Gastroesophageal sphincter (tissue), 4 donors: ENCODE measurements around the gene USP20. TPM values are rescaled to one million over a fixed set of nuclear protein-coding genes. Genes with fewer than 3 reads are reported as not detected.

Source experiments
- ATAC-seq: fragments of 150-250 bp; one replicate; pipeline ENCODE4 v1.9.1; 2016; ENCODE audit warnings: mild to moderate bottlenecking, moderate library complexity
- H3K27ac ChIP-seq, 4 donors: fragments of 200-600 bp; sonication (generic) in 3 of 4; 1 replicate in 3 of 4; 2 replicates in 1 of 4; pipeline ENCODE4 v1.5.1; 2016 to 2019
- H3K27me3 ChIP-seq: fragments of 200-600 bp; sonication (generic); one replicate; pipeline ENCODE4 v1.5.1; 2019
- H3K36me3 ChIP-seq, 2 donors: fragments of 200-600 bp; sonication (generic); one replicate each; pipeline ENCODE4 v1.5.1; 2019; ENCODE audit warnings: control low read depth in 1 of 2
- H3K4me1 ChIP-seq, 3 donors: fragments of 200-600 bp; sonication (generic); 1 replicate in 2 of 3; 2 replicates in 1 of 3; pipeline ENCODE4 v1.5.1; 2016 to 2019; ENCODE audit warnings: control low read depth in 2 of 3
- H3K4me3 ChIP-seq, 2 donors: fragments of 200-600 bp; sonication (generic); one replicate each; pipeline ENCODE4 v1.5.1; 2019; ENCODE audit warnings: mild to moderate bottlenecking in 1 of 2, moderate library complexity in 1 of 2
- H3K9me3 ChIP-seq, 3 donors: fragments of 200-600 bp; sonication (generic); one replicate each; pipeline ENCODE4 v1.5.1; 2017 to 2019; ENCODE audit warnings: control low read depth in 2 of 3
- CTCF ChIP-seq, 4 experiments: fragments of 200-600 bp in 2 of 4; fragments of 450-650 bp in 2 of 4; sonication (generic) in 1 of 4; IDR thresholded peaks; one replicate each; pipeline ENCODE4 v1.5.1; 2017 to 2019; ENCODE audit warnings: antibody characterized with exemption in 4 of 4, mild to moderate bottlenecking in 2 of 4, moderate library complexity in 2 of 4
- EP300 ChIP-seq: sonication (generic); formaldehyde crosslinking; IDR thresholded peaks from one replicate; pipeline ENCODE4 v1.6.1; 2017; ENCODE audit warnings: antibody characterized with exemption, mild to moderate bottlenecking
- POLR2A ChIP-seq, 2 donors: fragments of 450-650 bp; IDR thresholded peaks; one replicate each; pipeline ENCODE4 v1.6.1; 2017; ENCODE audit warnings: antibody characterized with exemption in 2 of 2, mild to moderate bottlenecking in 2 of 2, moderate library complexity in 1 of 2
- POLR2AphosphoS5 ChIP-seq: sonication (generic); formaldehyde crosslinking; IDR thresholded peaks from one replicate; pipeline ENCODE4 v1.6.1; 2017; ENCODE audit warnings: antibody characterized with exemption
- WGBS, 2 donors: methylation state at CpG; one replicate each; pipeline ENCODE4 v1.1.5; 2018; ENCODE audit warnings: low coverage in 1 of 2; 5-methylcytosine and 5-hydroxymethylcytosine counted together
- total RNA-seq, 4 donors: library from RNA; depleted of rRNA; stranded (reverse); fragments of >200 nt; gene quantifications; one replicate each; pipeline ENCODE4 v1.1.0, GENCODE V29; 2016

The USP20 gene
- total RNA-seq, 4 donors from 2014 or later = 25.9 to 56.8 (median 33.4) TPM

DNA sequence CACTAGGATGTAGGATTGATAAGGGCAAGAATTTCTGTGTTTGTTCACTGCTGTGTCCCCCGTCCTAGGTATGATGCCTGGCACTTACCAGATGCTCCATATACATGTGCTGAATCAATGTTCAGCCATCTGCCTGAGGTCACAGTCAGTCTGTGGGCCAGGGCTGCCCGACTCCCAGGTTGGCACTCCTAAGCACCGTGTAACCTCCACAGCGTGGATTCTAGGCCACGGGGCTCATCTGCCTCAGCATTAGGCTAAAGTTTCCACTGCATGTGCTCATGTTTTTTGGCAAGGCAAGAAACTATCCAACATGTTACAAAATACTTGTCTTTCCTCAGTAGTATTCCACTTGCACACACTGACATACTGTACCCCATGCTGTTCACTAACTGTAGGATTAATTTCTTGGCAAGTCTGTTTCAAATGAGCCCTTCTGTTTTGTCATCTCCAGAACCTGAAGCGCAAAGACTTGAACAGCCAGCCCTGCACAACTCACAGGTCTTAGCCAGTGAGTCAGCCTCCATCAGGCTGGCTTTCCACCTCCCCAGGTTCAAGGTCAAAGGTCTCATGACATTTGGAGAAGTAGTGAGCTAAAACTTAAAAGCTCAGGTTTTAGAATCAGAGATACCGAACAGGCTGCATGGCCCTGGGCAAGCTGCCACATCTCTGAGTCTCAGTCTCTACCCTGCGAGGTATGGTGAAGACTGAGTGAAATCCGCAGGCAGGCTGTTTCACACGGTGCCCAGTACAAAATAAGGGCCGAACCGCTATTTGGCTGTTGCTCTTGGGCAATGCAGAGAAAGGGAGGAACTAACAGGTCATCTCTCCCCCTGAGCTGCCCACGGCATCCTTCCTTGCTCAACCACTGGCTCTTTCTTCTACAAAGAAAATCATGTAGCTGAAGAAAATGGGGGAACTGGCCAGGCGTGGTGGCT is 18.5 kb upstream of the USP20 start:
- H3K9me3 ChIP-seq = no peaks in the 10 kb centered on the region
- no peaks in the 10 kb centered on the region for H3K4me1 ChIP-seq
- H3K36me3 ChIP-seq = peaks cover 0 to 99% of the 10 kb centered on the region in 2 donors
- no peak for TF ChIP-seq EP300
- no peak for TF ChIP-seq CTCF (IDR thresholded peaks at IDR 0.05)
- no peak for TF ChIP-seq POLR2AphosphoS5
- TF ChIP-seq POLR2A (IDR thresholded peaks at IDR 0.05) = no peak
- H3K27ac ChIP-seq = no peak overlapping the region
- 80 to 85% methylated on average over 5 to 9 of the region's 14 CpGs for WGBS, 2 donors
- no peak overlapping the region for H3K4me3 ChIP-seq
- no peak for ATAC-seq
- H3K27me3 ChIP-seq = no peaks in the 10 kb centered on the region

GRCh38 chr9:129822898-129823541 is 12.2 kb upstream of the USP20 start:
- Histone ChIP-seq H3K36me3 (peaks cover 0 to 64% of the 10 kb centered on the region in 2 donors), H3K9me3 (no peaks in the 10 kb centered on the region), H3K4me1 (peaks cover 0 to 15% (median 0%) of the 10 kb centered on the region in 3 donors), H3K27ac (peak overlapping the region in 3 of 4 donors; percentile 79 to 88 (median 83)), H3K27me3 (no peaks in the 10 kb centered on the region), H3K4me3 (peak overlapping the region; percentile 66 to 80)
- TF ChIP-seq CTCF (IDR thresholded peaks at IDR 0.05) = no peak
- TF ChIP-seq POLR2AphosphoS5 = no peak
- TF ChIP-seq POLR2A (IDR thresholded peaks at IDR 0.05) = no peak
- TF ChIP-seq EP300 = no peak
- WGBS, 2 donors = 17 to 36% methylated on average over 6 of the region's 26 CpGs
- ATAC-seq = no peak

DNA sequence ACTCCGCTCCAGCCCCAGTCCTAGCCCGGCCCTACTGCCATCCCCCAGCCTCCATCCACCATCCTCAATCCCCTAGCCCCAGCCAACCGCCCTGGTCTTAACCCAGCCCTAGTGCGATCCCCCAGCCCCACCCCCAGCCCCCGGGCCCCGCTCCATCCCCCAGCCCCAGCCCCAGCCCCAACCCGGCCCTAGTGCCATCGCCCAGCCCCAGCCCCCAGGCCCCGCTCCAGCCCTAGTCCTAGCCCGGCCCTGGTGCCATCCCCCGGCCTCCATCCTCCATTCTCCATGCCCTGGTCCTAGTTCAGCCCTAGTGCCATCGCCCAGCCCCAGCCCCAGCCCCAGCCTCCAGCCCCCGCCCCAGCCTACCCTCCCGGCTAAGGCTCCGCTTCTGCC is 11.7 kb upstream of the USP20 start:
- ATAC-seq = peak; percentile 3
- H3K27ac ChIP-seq = peak overlapping the region; percentile 27 to 88 (median 81)
- no peaks in the 10 kb centered on the region for H3K9me3 ChIP-seq
- no CpG with 5 or more reads among the region's 15 CpGs for WGBS, 2 donors
- TF ChIP-seq POLR2A (IDR thresholded peaks at IDR 0.05) (no peak), EP300 (no peak), POLR2AphosphoS5 (no peak), CTCF (IDR thresholded peaks at IDR 0.05) (no peak)
- peaks cover 0 to 15% (median 0%) of the 10 kb centered on the region in 3 donors for H3K4me1 ChIP-seq
- H3K27me3 ChIP-seq = no peaks in the 10 kb centered on the region
- H3K36me3 ChIP-seq = peaks cover 0 to 64% of the 10 kb centered on the region in 2 donors
- peak overlapping the region; percentile 66 to 80 for H3K4me3 ChIP-seq

DNA sequence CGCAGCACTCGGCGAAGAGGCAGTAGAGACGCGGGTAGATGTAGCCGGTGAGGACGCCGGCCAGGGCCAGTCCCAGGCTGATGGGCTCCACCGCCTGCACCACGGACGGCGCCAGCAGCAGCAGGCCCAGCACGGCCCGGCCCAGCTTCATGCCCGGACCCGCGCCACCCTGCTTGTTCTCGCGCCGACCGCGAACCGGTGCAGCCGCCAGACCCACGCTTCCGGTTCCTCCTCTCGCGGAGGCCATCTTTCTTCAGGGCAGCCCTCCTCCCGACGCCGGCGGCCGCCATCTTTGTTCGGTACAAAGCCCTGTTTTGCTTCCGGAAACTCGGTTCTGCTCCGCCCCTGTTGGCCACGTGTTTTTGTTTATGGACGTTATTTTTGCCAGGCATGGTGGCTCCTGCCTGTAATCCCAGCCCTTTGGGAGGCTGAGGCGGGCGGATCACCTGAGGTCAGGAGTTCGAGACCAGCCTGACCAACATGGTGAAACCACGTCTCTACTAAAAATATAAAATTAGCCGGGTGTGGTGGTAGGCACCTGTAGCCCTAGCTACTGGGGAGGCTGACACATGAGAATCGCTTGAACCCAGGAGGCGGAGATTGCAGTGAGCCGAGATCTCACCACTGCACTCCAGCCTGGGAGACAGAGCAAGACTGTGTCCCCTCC is 11.2 kb upstream of the USP20 start, which contains the start of gene TOR1A:
Gene TOR1A (minus strand): TSS at position 202 of the 667 bp plus-strand sequence. CDS start 51 bp downstream, at position 151.
- peaks cover 0 to 64% of the 10 kb centered on the region in 2 donors for H3K36me3 ChIP-seq
- H3K9me3 ChIP-seq = no peaks in the 10 kb centered on the region
- WGBS, 2 donors = 2 to 47% methylated on average over 3 to 13 of the region's 47 CpGs
- peaks cover 0 to 15% (median 0%) of the 10 kb centered on the region in 3 donors for H3K4me1 ChIP-seq
- H3K27me3 ChIP-seq = no peaks in the 10 kb centered on the region
- H3K4me3 ChIP-seq = peak within 1 kb of the TSS; percentile 66 to 80
- peak; percentile 98 for ATAC-seq
- peak; percentile 68 for TF ChIP-seq POLR2AphosphoS5
- TF ChIP-seq POLR2A (IDR thresholded peaks at IDR 0.05) = peak; percentile 37 to 43
- TF ChIP-seq CTCF (IDR thresholded peaks at IDR 0.05) = no peak
- peak within 1 kb of the TSS; percentile 27 to 88 (median 81) for H3K27ac ChIP-seq
